ENCODE data around the gene NAB2. TPM values are rescaled to one million over a fixed set of nuclear protein-coding genes. Genes with fewer than 3 reads are reported as not detected.
A peak's percentile ranks its signal among the peaks of the same experiment; 100 is the strongest.
"Not testable (repeated sequence)": the region's sequence is repeated elsewhere in the genome, so short reads cannot be mapped to it uniquely, and the experiment has no call there.

NAB2 gene
- total RNA-seq, 2 donors from 2014 or later = 13.5 to 21.7 TPM

DNA sequence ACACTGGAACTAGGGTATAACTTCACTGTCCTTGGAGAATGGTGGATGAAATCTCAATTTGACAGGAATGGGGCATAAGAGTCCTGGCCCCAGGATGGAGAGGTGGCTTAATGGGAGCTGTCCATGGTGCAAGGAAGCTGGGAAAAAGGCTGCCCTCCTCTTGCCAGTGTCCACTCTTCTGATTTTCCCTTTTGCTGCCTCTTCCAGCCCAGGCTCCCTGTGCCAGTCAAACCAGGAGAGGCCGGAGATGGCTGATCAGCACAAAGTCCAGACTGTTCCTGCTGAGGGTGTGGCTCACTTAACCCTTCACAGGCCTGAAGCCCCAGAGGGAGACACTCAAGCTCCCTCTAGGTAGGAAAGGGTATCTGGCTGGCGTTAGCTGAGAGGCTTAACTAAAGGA lies 39.0 kb upstream of the NAB2 start, which contains the start of gene MYO1A:
MYO1A (minus strand) TSS at position 240 of the 400 bp plus-strand sequence. CDS start 1,806 bp downstream, outside the sequence.
- Histone ChIP-seq H3K27ac (ENCODE audit: low read depth, low read length) (no peak within 1 kb of the TSS), H3K9me3 (ENCODE audit: control insufficient read depth, low read length) (no peaks in the 10 kb centered on the region), H3K36me3 (ENCODE audit: control insufficient read depth, insufficient read depth, low read length) (no peaks in the 10 kb centered on the region), H3K27me3 (ENCODE audit: control insufficient read depth, insufficient read depth, low read length, poor library complexity, severe bottlenecking) (peaks cover 55% of the 10 kb centered on the region), H3K4me3 (ENCODE audit: low read length) (peak within 1 kb of the TSS; percentile 14), H3K4me1 (ENCODE audit: control insufficient read depth, insufficient read depth, low read length) (peaks cover 4% of the 10 kb centered on the region), H3K9ac (ENCODE audit: extremely low read depth, low read length, poor library complexity, severe bottlenecking) (no peak within 1 kb of the TSS)
- Mint-ChIP-seq H3K4me3 (no peak within 1 kb of the TSS), H3K4me1 (peaks cover 16% of the 10 kb centered on the region), H3K27ac (no peak within 1 kb of the TSS), H3K36me3 (ENCODE audit: low read depth) (peaks cover 9% of the 10 kb centered on the region), H3K27me3 (ENCODE audit: insufficient read depth) (peaks cover 58% of the 10 kb centered on the region), H3K9me3 (peaks cover 4% of the 10 kb centered on the region)
- peak; percentile 77 for DNase-seq
- WGBS, 2 experiments (ENCODE audit: insufficient coverage in 1 of 2, insufficient read length in 1 of 2) = 34 to 65% methylated on average over 2 of the region's 2 CpGs
- TF ChIP-seq, protein P1, sequence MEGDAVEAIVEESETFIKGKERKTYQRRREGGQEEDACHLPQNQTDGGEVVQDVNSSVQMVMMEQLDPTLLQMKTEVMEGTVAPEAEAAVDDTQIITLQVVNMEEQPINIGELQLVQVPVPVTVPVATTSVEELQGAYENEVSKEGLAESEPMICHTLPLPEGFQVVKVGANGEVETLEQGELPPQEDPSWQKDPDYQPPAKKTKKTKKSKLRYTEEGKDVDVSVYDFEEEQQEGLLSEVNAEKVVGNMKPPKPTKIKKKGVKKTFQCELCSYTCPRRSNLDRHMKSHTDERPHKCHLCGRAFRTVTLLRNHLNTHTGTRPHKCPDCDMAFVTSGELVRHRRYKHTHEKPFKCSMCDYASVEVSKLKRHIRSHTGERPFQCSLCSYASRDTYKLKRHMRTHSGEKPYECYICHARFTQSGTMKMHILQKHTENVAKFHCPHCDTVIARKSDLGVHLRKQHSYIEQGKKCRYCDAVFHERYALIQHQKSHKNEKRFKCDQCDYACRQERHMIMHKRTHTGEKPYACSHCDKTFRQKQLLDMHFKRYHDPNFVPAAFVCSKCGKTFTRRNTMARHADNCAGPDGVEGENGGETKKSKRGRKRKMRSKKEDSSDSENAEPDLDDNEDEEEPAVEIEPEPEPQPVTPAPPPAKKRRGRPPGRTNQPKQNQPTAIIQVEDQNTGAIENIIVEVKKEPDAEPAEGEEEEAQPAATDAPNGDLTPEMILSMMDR (conservative IDR thresholded peaks at IDR 0.05) = no peak

DNA sequence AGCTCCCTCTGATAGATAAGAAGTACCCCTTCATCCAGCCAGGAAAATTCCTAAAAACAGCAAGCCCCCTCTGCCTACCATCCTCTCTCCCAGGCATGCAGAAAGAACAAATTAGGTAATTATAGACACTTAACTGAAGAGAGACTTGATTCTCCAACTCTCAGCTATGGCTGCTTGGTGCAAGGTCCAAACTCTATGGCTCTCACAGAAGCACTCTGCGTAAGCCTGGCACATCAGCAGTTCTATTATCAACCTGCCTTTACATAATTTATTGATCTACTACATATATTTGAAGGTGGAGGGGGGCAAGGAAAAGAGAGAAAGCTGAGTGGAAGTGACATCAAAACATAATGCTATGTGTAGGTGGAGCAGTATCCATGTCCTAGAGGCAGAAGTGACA lies 37.9 kb upstream of the NAB2 start:
- 86% methylated on average over 1 of the region's 1 CpG; no CpG with 5 or more reads in 1 of the 2 experiments for WGBS, 2 experiments (ENCODE audit: insufficient coverage in 1 of 2, insufficient read length in 1 of 2)
- Mint-ChIP-seq H3K4me1 (peaks cover 16% of the 10 kb centered on the region), H3K9me3 (peaks cover 4% of the 10 kb centered on the region), H3K36me3 (ENCODE audit: low read depth) (peaks cover 16% of the 10 kb centered on the region), H3K4me3 (no peak overlapping the region), H3K27me3 (ENCODE audit: insufficient read depth) (peaks cover 48% of the 10 kb centered on the region), H3K27ac (no peak overlapping the region)
- H3K9ac ChIP-seq (ENCODE audit: extremely low read depth, low read length, poor library complexity, severe bottlenecking) = no peak overlapping the region
- DNase-seq = peak; percentile 31
- H3K27ac ChIP-seq (ENCODE audit: low read depth, low read length) = no peak overlapping the region
- peaks cover 11% of the 10 kb centered on the region for H3K36me3 ChIP-seq (ENCODE audit: control insufficient read depth, insufficient read depth, low read length)
- H3K9me3 ChIP-seq (ENCODE audit: control insufficient read depth, low read length) = no peaks in the 10 kb centered on the region
- peaks cover 46% of the 10 kb centered on the region for H3K27me3 ChIP-seq (ENCODE audit: control insufficient read depth, insufficient read depth, low read length, poor library complexity, severe bottlenecking)
- no peak overlapping the region for H3K4me3 ChIP-seq (ENCODE audit: low read length)
- TF ChIP-seq, protein P1 (conservative IDR thresholded peaks at IDR 0.05) = no peak
- peaks cover 4% of the 10 kb centered on the region for H3K4me1 ChIP-seq (ENCODE audit: control insufficient read depth, insufficient read depth, low read length)

DNA sequence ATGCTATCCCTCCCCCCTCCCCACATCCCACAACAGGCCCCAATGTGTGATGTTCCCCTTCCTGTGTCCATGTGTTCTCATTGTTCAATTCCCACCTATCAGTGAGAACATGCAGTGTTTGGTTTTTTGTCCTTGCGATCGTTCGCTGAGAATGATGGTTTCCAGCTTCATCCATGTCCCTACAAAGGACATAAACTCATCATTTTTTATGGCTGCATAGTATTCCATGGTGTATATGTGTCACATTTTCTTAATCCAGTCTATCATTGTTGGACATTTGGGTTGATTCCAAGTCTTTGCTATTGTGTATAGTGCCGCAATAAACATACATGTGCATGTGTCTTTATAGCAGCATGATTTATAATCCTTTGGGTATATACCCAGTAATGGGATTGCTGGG lies 35.8 kb upstream of the NAB2 start:
- not testable (repeated sequence) for H3K27ac ChIP-seq (ENCODE audit: low read depth, low read length); H3K4me3 ChIP-seq (ENCODE audit: low read length); H3K9ac ChIP-seq (ENCODE audit: extremely low read depth, low read length, poor library complexity, severe bottlenecking); DNase-seq; H3K9me3 Mint-ChIP-seq; H3K4me3 Mint-ChIP-seq; H3K4me1 ChIP-seq (ENCODE audit: control insufficient read depth, insufficient read depth, low read length); H3K9me3 ChIP-seq (ENCODE audit: control insufficient read depth, low read length); H3K27ac Mint-ChIP-seq
- Mint-ChIP-seq H3K27me3 (ENCODE audit: insufficient read depth) (peaks cover 27% of the 10 kb centered on the region), H3K4me1 (peaks cover 16% of the 10 kb centered on the region), H3K36me3 (ENCODE audit: low read depth) (peaks cover 31% of the 10 kb centered on the region)
- H3K27me3 ChIP-seq (ENCODE audit: control insufficient read depth, insufficient read depth, low read length, poor library complexity, severe bottlenecking) = peaks cover 26% of the 10 kb centered on the region
- 87% methylated on average over 3 of the region's 4 CpGs; no CpG with 5 or more reads in 1 of the 2 experiments for WGBS, 2 experiments (ENCODE audit: insufficient coverage in 1 of 2, insufficient read length in 1 of 2)
- H3K36me3 ChIP-seq (ENCODE audit: control insufficient read depth, insufficient read depth, low read length) = peaks cover 28% of the 10 kb centered on the region

DNA sequence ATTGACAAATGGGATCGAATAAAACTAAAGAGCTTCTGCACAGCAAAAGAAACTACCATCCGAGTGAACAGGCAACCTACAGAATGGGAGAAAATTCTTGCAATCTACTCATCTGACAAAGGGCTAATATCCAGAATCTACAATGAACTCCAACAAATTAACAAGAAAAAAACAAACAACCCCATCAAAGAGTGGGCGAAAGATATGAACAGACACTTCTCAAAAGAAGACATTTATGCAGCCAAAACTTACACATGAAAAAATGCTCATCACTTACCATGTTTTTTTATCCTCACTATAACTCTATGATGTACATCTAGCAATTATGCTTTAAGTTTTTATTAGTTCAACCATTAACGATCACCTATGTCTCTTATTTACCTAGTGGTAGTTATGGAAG lies 35.0 kb upstream of the NAB2 start:
- H3K36me3 Mint-ChIP-seq (ENCODE audit: low read depth) = peaks cover 39% of the 10 kb centered on the region
- H3K9me3 ChIP-seq (ENCODE audit: control insufficient read depth, low read length); H3K4me3 Mint-ChIP-seq; H3K4me3 ChIP-seq (ENCODE audit: low read length); H3K27ac ChIP-seq (ENCODE audit: low read depth, low read length); H3K9me3 Mint-ChIP-seq; H3K9ac ChIP-seq (ENCODE audit: extremely low read depth, low read length, poor library complexity, severe bottlenecking); H3K27ac Mint-ChIP-seq; DNase-seq; H3K4me1 ChIP-seq (ENCODE audit: control insufficient read depth, insufficient read depth, low read length): not testable (repeated sequence)
- peaks cover 36% of the 10 kb centered on the region for H3K36me3 ChIP-seq (ENCODE audit: control insufficient read depth, insufficient read depth, low read length)
- H3K4me1 Mint-ChIP-seq = peaks cover 13% of the 10 kb centered on the region
- 89 to 93% methylated on average over 3 of the region's 4 CpGs for WGBS, 2 experiments (ENCODE audit: insufficient coverage in 1 of 2, insufficient read length in 1 of 2)
- H3K27me3 Mint-ChIP-seq (ENCODE audit: insufficient read depth) = peaks cover 23% of the 10 kb centered on the region
- H3K27me3 ChIP-seq (ENCODE audit: control insufficient read depth, insufficient read depth, low read length, poor library complexity, severe bottlenecking) = peaks cover 19% of the 10 kb centered on the region

All from endodermal cell (in vitro differentiated cells).